Activated CD8-positive, alpha-beta T cell treated with anti-CD3 and anti-CD28 coated beads for 36 hours (primary cell): ENCODE measurements around the gene LRCOL1. TPM values are rescaled to one million over a fixed set of nuclear protein-coding genes. Genes with fewer than 3 reads are reported as not detected.

Source experiments
- ATAC-seq: fragments of 200-7000 bp; cut with Tn5 transposase; one replicate; pipeline ENCODE4 v1.10.0; 2021; ENCODE audit warnings: mild to moderate bottlenecking, moderate library complexity
- CTCF ChIA-PET: fragments of 350-600 bp; sonication (Branson Sonifier 250); formaldehyde crosslinking; loops from one replicate; lab custom pipeline; 2021; ENCODE audit warnings: antibody characterized with exemption; lab: Charles Lee
- POLR2A ChIA-PET: fragments of 350-600 bp; sonication (Branson Sonifier 250); formaldehyde crosslinking; loops from one replicate; lab custom pipeline; 2021; ENCODE audit warnings: antibody characterized with exemption; lab: Charles Lee
- DNase-seq: peaks from one replicate; pipeline ENCODE4 v3.0.0-alpha.2; 2020
- H3K27ac Mint-ChIP-seq: one replicate; pipeline ENCODE4 v1.8.0; 2021; ENCODE audit warnings: mild to moderate bottlenecking, mixed read lengths
- H3K27me3 Mint-ChIP-seq: one replicate; pipeline ENCODE4 v1.8.0; 2021; ENCODE audit warnings: mixed read lengths
- H3K36me3 Mint-ChIP-seq: one replicate; pipeline ENCODE4 v1.8.0; 2021; ENCODE audit warnings: low read depth, mixed read lengths
- H3K4me1 Mint-ChIP-seq: one replicate; pipeline ENCODE4 v1.8.0; 2021; ENCODE audit warnings: low read depth, mixed read lengths
- H3K4me3 Mint-ChIP-seq: one replicate; pipeline ENCODE4 v1.8.0; 2021; ENCODE audit warnings: mild to moderate bottlenecking, moderate library complexity, mixed read lengths
- H3K9me3 Mint-ChIP-seq: one replicate; pipeline ENCODE4 v1.8.0; 2021; ENCODE audit warnings: mixed read lengths
- intact Hi-C: fragments of 100-400 bp; cut with micrococcal nuclease; formaldehyde crosslinking; loops from one replicate; pipeline ENCODE4 v1.10.0; 2022
- total RNA-seq, 2 experiments: library from RNA; stranded (reverse); gene quantifications; one replicate each; pipeline ENCODE4 v1.2.3, GENCODE V29; 2021
- TF ChIP-seq, protein P1 (sequence below): fragments of 200-600 bp; IDR thresholded peaks from one replicate; pipeline ENCODE4 v1.8.0; 2022; ENCODE audit warnings: antibody characterized with exemption, mild to moderate bottlenecking

LRCOL1 gene
- total RNA-seq, 2 experiments from 2014 or later, result not detected

DNA sequence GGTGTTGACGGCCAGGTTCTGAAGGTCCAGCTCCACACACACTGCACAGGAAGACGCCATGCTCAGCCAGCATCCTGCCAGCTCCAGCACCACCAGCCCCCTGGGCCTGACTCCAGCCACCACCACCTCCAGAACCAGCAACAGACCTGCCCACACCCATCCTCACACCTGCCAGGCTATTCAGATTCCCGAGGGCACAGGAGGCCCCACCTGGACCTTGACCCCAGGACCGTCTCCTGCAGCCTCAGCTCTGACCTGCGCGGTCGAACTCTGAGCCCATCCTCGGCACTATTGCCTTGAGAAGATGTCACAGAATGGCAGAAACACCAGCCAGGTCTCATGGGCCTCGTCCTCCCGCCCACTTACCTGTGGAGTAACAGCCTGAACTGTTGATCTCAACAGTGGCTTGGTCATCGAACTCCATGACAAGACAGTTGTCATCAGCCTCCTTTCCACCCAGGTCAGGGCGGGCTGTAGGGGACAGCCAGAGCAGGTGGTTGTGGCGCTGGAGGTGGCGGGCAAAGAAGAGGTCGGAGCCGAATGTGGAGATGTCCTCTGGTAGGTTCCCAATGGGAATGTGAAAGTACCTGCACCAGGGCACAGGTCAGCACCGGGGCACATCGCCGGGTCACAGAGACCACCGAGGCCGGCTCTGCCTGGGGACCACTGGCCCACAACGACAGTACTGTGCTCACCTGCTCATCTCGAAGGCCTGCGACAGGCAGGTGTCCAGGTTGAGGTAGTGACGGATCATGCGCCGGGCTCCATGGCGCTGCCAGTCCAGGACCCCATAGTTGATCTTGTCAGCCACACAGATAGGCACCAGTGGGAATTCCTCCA is 31.6 kb upstream of the LRCOL1 start:
- ATAC-seq (no peak), DNase-seq (no peak)
- Mint-ChIP-seq H3K4me3 (no peak overlapping the region), H3K27me3 (no peaks in the 10 kb centered on the region), H3K9me3 (no peaks in the 10 kb centered on the region), H3K4me1 (peaks cover 3% of the 10 kb centered on the region), H3K36me3 (peaks cover 61% of the 10 kb centered on the region), H3K27ac (no peak overlapping the region)
- intact Hi-C loops, result no loop called here
- TF ChIP-seq, protein P1, sequence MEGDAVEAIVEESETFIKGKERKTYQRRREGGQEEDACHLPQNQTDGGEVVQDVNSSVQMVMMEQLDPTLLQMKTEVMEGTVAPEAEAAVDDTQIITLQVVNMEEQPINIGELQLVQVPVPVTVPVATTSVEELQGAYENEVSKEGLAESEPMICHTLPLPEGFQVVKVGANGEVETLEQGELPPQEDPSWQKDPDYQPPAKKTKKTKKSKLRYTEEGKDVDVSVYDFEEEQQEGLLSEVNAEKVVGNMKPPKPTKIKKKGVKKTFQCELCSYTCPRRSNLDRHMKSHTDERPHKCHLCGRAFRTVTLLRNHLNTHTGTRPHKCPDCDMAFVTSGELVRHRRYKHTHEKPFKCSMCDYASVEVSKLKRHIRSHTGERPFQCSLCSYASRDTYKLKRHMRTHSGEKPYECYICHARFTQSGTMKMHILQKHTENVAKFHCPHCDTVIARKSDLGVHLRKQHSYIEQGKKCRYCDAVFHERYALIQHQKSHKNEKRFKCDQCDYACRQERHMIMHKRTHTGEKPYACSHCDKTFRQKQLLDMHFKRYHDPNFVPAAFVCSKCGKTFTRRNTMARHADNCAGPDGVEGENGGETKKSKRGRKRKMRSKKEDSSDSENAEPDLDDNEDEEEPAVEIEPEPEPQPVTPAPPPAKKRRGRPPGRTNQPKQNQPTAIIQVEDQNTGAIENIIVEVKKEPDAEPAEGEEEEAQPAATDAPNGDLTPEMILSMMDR, result no peak
- POLR2A ChIA-PET, result interaction anchor here (1.7 kb wide), 1 partner anchor 11 kb away, joined by 5 read pairs; no protein-coding TSS in a partner anchor
- CTCF ChIA-PET, result no interaction called here

DNA sequence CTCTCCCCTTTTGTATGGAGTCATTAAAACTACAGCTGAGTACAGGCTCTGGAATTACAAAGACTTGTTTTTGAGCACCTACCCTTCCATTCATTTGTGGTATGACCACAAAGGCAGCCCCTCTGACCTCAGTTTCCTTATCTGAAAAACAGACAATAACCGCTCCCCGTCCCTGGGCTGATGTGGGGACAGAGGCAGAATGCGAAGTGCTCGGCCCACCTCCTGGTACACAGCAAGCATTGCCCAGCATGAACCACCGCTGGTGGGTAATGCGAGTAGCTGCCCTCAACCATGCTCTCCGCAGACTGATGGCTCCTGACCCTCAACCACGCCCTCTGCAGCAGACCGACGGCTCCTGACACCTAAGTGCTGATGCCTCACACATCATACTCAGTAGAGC is 30.6 kb upstream of the LRCOL1 start:
- no peaks in the 10 kb centered on the region for H3K27me3 Mint-ChIP-seq

DNA sequence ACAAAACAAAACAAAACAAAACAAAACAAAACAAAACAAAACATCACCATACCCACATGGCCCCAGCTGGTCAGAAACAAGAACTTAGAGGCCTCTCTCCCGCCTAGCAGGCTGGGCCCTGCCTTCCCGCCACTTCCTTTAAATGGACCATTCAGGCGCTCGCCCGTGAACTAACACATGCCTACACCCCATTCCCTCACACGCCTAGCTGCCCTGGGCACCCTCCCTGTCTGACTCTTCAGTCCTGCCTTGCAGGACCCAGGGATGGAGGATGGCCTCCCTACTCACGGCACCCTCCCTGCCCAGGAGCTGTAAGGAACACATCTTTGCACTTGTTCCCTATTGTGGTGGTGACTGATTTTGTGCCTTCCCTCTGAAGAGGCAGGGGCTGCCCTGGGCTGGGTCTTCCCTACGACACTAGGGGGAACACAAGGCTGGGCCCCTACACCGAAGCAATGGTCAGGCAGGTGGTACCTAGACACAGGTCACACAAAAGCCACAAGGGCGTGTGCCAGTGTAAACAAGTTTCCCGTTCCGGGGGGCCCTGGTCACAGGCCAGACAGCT is 29.7 kb upstream of the LRCOL1 start:
- no peak overlapping the region for H3K27ac Mint-ChIP-seq
- ATAC-seq (no peak), DNase-seq (no peak)
- no peaks in the 10 kb centered on the region for H3K9me3 Mint-ChIP-seq
- peaks cover 65% of the 10 kb centered on the region for H3K36me3 Mint-ChIP-seq
- no peak overlapping the region for H3K4me3 Mint-ChIP-seq
- intact Hi-C loops, result no loop called here
- POLR2A ChIA-PET, result interaction anchor here (1.2 to 1.7 kb wide), 2 partner anchors 9 to 18 kb away, joined by 4 to 5 read pairs; no protein-coding TSS in a partner anchor
- CTCF ChIA-PET, result interaction anchor here (0.9 to 1.8 kb wide), 3 partner anchors 9 to 40 kb away, joined by 3 to 5 read pairs (median 4); no protein-coding TSS in a partner anchor
- no peaks in the 10 kb centered on the region for H3K4me1 Mint-ChIP-seq
- no peaks in the 10 kb centered on the region for H3K27me3 Mint-ChIP-seq
- TF ChIP-seq, protein P1, result no peak

More for the DNA sequence above, 30.6 kb upstream of the LRCOL1 start:
- CTCF ChIA-PET, result interaction anchor here (0.9 to 1.8 kb wide), 3 partner anchors 8 to 41 kb away, joined by 3 to 5 read pairs (median 4); no protein-coding TSS in a partner anchor
- Mint-ChIP-seq H3K4me1 (peaks cover under 1% of the 10 kb centered on the region), H3K36me3 (peaks cover 58% of the 10 kb centered on the region), H3K9me3 (no peaks in the 10 kb centered on the region), H3K4me3 (no peak overlapping the region), H3K27ac (no peak overlapping the region)
- TF ChIP-seq, protein P1, result no peak
- ATAC-seq (no peak), DNase-seq (no peak)
- intact Hi-C loops, result no loop called here
- POLR2A ChIA-PET, result interaction anchor here (1.7 kb wide), 1 partner anchor 10 kb away, joined by 5 read pairs; no protein-coding TSS in a partner anchor

DNA sequence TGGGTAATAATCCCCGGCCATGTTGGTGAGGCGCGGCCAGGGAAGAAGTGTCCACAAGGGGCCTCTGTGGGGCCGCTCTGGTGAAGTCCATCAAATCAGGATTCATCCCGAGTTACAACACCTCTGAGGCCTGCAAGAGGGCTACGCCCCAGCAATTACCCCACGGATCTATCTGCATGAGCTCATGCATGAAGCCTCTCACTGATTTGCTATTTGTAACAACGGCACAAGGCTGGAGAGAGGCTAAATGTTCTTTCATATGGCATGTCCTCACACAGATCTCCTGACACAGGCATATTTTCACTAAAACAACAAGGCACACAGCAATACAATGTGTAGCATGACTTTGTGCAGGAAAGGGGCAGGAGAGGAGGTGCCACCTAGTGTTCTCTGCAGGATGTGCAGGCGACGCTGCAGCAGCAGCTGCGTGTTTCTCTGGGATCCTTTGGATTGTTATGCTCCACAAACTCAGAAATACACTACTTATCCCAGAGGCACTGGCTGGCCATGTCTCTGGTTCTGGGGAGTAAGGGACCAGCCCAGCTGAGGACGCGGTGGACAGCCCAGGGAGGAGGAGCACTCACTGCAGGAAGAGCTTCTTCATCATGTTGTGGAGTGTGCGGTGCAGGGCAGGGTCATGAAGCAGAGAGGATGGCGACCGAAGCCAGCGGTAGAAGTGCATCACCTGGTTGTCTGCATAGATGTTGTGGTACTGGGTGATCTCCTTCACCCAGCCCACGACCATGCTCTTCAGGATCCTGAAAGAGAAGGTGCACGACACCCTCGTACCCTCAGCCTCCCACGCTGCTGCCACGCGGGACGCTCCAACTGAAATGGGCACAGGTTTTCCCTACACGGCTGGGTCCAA is 28.4 kb upstream of the LRCOL1 start:
- ChIA-PET POLR2A (no interaction called here), CTCF (interaction anchor here (1.2 to 1.4 kb wide), 6 partner anchors 8 to 43 kb away, joined by 3 to 5 read pairs (median 4); no protein-coding TSS in a partner anchor)
- no peaks in the 10 kb centered on the region for H3K4me1 Mint-ChIP-seq
- peaks cover 73% of the 10 kb centered on the region for H3K36me3 Mint-ChIP-seq
- TF ChIP-seq, protein P1, result peak; percentile 57
- no peaks in the 10 kb centered on the region for H3K9me3 Mint-ChIP-seq
- no peak for DNase-seq
- intact Hi-C loops, result no loop called here
- peak; percentile 34 for ATAC-seq
- no peaks in the 10 kb centered on the region for H3K27me3 Mint-ChIP-seq
- H3K27ac Mint-ChIP-seq, result no peak overlapping the region
- no peak overlapping the region for H3K4me3 Mint-ChIP-seq
